Keratinocyte (primary cell): Measurements from ENCODE around the gene GNB3.

Source experiments
- EZH2 ChIP-seq: IDR thresholded peaks from one replicate; pipeline ENCODE4 v1.6.1; 2012; ENCODE audit warnings: inconsistent platforms, mild to moderate bottlenecking, low read length, moderate library complexity
- TF ChIP-seq, protein P1 (sequence below), 3 experiments: IDR thresholded peaks in 1 of 3; conservative IDR thresholded peaks in 1 of 3; optimal IDR thresholded peaks in 1 of 3; 2 replicates in 2 of 3; 3 replicates in 1 of 3; pipeline versions ENCODE3 to v1.5.1; 2011; ENCODE audit warnings: low read length in 3 of 3, mild to moderate bottlenecking in 3 of 3, moderate library complexity in 2 of 3, control low read depth in 1 of 3, inconsistent platforms in 1 of 3; ENCODE audit not compliant: insufficient read depth in 2 of 3; ENCODE audit errors: extremely low read depth in 1 of 3

DNA sequence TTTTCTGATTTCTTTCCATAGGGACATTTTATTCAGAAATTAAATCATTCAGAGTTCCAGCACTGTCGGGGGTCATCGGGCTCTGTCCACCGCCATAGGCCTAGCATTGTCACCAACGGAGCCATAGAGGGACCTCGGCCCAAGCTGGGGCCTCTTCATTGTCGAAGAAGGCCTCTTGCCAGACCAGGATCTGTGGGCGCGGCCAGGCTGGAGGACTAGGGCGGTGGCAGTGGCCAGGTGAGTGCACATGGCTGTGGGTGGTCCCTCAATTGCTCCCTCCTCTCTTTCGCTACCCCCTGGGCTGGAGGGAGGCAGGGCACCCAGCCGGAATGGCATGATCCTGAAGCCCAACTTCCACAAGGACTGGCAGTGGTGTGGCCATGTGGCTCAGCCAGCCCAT is 43.0 kb downstream of the GNB3 start:
- TF ChIP-seq, protein P1, sequence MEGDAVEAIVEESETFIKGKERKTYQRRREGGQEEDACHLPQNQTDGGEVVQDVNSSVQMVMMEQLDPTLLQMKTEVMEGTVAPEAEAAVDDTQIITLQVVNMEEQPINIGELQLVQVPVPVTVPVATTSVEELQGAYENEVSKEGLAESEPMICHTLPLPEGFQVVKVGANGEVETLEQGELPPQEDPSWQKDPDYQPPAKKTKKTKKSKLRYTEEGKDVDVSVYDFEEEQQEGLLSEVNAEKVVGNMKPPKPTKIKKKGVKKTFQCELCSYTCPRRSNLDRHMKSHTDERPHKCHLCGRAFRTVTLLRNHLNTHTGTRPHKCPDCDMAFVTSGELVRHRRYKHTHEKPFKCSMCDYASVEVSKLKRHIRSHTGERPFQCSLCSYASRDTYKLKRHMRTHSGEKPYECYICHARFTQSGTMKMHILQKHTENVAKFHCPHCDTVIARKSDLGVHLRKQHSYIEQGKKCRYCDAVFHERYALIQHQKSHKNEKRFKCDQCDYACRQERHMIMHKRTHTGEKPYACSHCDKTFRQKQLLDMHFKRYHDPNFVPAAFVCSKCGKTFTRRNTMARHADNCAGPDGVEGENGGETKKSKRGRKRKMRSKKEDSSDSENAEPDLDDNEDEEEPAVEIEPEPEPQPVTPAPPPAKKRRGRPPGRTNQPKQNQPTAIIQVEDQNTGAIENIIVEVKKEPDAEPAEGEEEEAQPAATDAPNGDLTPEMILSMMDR (optimal IDR thresholded peaks at IDR 0.05 in 1 of 3, IDR thresholded peaks at IDR 0.05 in 1 of 3, conservative IDR thresholded peaks at IDR 0.05 in 1 of 3; ENCODE audit: extremely low read depth in 1 of 3, insufficient read depth in 2 of 3, low read length in 3 of 3) = no peak
- no peak for TF ChIP-seq EZH2
